A673 (cell line): ENCODE results near the gene OPRL1.

ENCODE experiments used
- CTCF ChIP-seq: fragments of 300-800, 200-600 bp; sonication (generic); conservative IDR thresholded peaks from 2 replicates; pipeline ENCODE4 v1.5.1; 2017; ENCODE audit warnings: low read depth, mild to moderate bottlenecking, antibody characterized with exemption, low read length, moderate library complexity, mixed read lengths
- EZH2 ChIP-seq: fragments of 200-600 bp; sonication (generic); IDR thresholded peaks from 2 replicates; pipeline ENCODE4 v1.6.1; 2017; ENCODE audit warnings: borderline replicate concordance, low read depth, mild to moderate bottlenecking, mixed read lengths, antibody characterized with exemption, low read length; ENCODE audit not compliant: poor library complexity, severe bottlenecking

- TF ChIP-seq CTCF (no peak), EZH2 (no peak)
Observed at GRCh38 chr20:64105846-64106434, 26.1 kb downstream of the OPRL1 start.
